GM19043 (cell line): ENCODE measurements around the gene GPR152.

ENCODE experiments used
- ATAC-seq: cut with Tn5 transposase; IDR thresholded peaks from one replicate; pipeline ENCODE4 v1.9.1; 2021; ENCODE audit warnings: low read depth; ENCODE audit not compliant: unreplicated experiment

The GPR152 gene

GRCh38 chr11:67401495-67402191, 50.9 kb downstream of the GPR152 start, which contains the start of gene PPP1CA:
Gene PPP1CA, minus strand, starts transcription at chr11:67401858. Its CDS starts 76 bp downstream, at chr11:67401782.
- ATAC-seq, result peak; percentile 47
